Measurements from ENCODE around the gene UBA52. TPM values are rescaled to one million over a fixed set of nuclear protein-coding genes. Genes with fewer than 3 reads are reported as not detected.

The UBA52 gene
- total and polyA plus RNA-seq, 2 of the 13 experiments (the other 11 are each of a cell fraction or from before 2014, with no cell fraction given) = 959 to 1,782 TPM

- TF ChIP-seq TOE1 (CRISPR knock-in tag; IDR thresholded peaks at IDR 0.05) (0 out of 2 replicates have a peak, but pooled peaks have one; percentile 57), ZNF335 (CRISPR knock-in tag; IDR thresholded peaks at IDR 0.05) (peak; percentile 83; the same call in 1 of the 2 replicates), ZFP37 (CRISPR knock-in tag; IDR thresholded peaks at IDR 0.05; ENCODE audit: borderline replicate concordance) (peak; percentile 39; the same call in 1 of the 2 replicates), PRDM10 (CRISPR knock-in tag; IDR thresholded peaks at IDR 0.05; ENCODE audit: low read depth) (peak; percentile 62; the same call in 1 of the 2 replicates), SMARCE1 (IDR thresholded peaks at IDR 0.05; ENCODE audit: borderline replicate concordance) (no peak), ZNF441 (CRISPR knock-in tag; IDR thresholded peaks at IDR 0.05; ENCODE audit: borderline replicate concordance) (peak; percentile 52; the same call in 1 of the 2 replicates), RERE (CRISPR knock-in tag; IDR thresholded peaks at IDR 0.05; ENCODE audit: low read depth) (0 out of 2 replicates have a peak, but pooled peaks have one; percentile 64), THRA (CRISPR knock-in tag; IDR thresholded peaks at IDR 0.05; ENCODE audit: borderline replicate concordance) (peak; percentile 78; the same call in 1 of the 2 replicates), JUND (CRISPR knock-in tag; IDR thresholded peaks at IDR 0.05) (0 out of 2 replicates have a peak, but pooled peaks have one; percentile 36), NFE2L1 (CRISPR knock-in tag; IDR thresholded peaks at IDR 0.05; ENCODE audit: borderline replicate concordance) (no peak)
- TF ChIP-seq, protein P1, sequence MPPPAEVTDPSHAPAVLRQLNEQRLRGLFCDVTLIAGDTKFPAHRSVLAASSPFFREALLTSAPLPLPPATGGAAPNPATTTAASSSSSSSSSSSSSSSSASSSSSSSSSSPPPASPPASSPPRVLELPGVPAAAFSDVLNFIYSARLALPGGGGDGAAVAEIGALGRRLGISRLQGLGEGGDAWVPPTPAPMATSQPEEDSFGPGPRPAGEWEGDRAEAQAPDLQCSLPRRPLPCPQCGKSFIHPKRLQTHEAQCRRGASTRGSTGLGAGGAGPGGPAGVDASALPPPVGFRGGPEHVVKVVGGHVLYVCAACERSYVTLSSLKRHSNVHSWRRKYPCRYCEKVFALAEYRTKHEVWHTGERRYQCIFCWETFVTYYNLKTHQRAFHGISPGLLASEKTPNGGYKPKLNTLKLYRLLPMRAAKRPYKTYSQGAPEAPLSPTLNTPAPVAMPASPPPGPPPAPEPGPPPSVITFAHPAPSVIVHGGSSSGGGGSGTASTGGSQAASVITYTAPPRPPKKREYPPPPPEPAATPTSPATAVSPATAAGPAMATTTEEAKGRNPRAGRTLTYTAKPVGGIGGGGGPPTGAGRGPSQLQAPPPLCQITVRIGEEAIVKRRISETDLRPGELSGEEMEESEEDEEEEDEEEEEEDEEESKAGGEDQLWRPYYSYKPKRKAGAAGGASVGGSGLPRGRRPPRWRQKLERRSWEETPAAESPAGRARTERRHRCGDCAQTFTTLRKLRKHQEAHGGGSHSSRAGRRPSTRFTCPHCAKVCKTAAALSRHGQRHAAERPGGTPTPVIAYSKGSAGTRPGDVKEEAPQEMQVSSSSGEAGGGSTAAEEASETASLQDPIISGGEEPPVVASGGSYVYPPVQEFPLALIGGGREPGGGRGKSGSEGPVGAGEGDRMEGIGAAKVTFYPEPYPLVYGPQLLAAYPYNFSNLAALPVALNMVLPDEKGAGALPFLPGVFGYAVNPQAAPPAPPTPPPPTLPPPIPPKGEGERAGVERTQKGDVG (CRISPR knock-in tag; IDR thresholded peaks at IDR 0.05; ENCODE audit: borderline replicate concordance) = peak; percentile 92; the same call in 1 of the 2 replicates
- TF ChIP-seq, protein P2, sequence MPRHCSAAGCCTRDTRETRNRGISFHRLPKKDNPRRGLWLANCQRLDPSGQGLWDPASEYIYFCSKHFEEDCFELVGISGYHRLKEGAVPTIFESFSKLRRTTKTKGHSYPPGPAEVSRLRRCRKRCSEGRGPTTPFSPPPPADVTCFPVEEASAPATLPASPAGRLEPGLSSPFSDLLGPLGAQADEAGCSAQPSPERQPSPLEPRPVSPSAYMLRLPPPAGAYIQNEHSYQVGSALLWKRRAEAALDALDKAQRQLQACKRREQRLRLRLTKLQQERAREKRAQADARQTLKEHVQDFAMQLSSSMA (CRISPR knock-in tag; IDR thresholded peaks at IDR 0.05) = no peak
Measured at GRCh38 chr19:18571564-18572344, at the start of gene UBA52 (continued).
